H1 (cell line): ENCODE data around the gene ZBTB1. TPM values are rescaled to one million over a fixed set of nuclear protein-coding genes. Genes with fewer than 3 reads are reported as not detected.

ENCODE experiments used
- BCL11A ChIP-seq, 2 experiments: IDR thresholded peaks; one replicate each; pipeline ENCODE4 v1.6.1; 2011; ENCODE audit warnings: low read depth in 2 of 2, low read length in 2 of 2, mild to moderate bottlenecking in 2 of 2
- CHD1 ChIP-seq: IDR thresholded peaks from 2 replicates; pipeline ENCODE4 v1.6.1; 2012; ENCODE audit warnings: low read depth, low read length, improper control_type of control experiment
- GABPA ChIP-seq: IDR thresholded peaks from 2 replicates; pipeline ENCODE4 v1.6.1; 2011; ENCODE audit warnings: mild to moderate bottlenecking, low read length, moderate library complexity, borderline replicate concordance; ENCODE audit not compliant: insufficient read depth
- RAD21 ChIP-seq, 2 experiments: IDR thresholded peaks in 1 of 2; conservative IDR thresholded peaks in 1 of 2; 2 replicates each; pipeline ENCODE4 v1.6.1; 2011; ENCODE audit warnings: low read depth in 2 of 2, low read length in 2 of 2, improper control_type of control experiment in 1 of 2, inconsistent platforms in 1 of 2, mild to moderate bottlenecking in 1 of 2, moderate library complexity in 1 of 2
- polyA plus RNA-seq, 7 experiments: library from polyadenylated mRNA; depleted of rRNA in 3 of 7; stranded (reverse) in 5 of 7; unstranded in 2 of 7; fragments of >200 nt in 5 of 7; fragments of 200-250 nt in 2 of 7; gene quantifications; 1 replicate in 5 of 7; 2 replicates in 1 of 7; 4 replicates in 1 of 7; pipeline versions ENCODE4 v1.2.1 to v1.2.3, GENCODE V29; 2011 to 2013; ENCODE audit warnings: missing spikeins in 2 of 7, mixed read lengths in 2 of 7
- total RNA-seq: library from RNA; stranded (reverse); fragmentation: NEBNext Ultra II Directional; extraction: Animal tissue kit (Norgen Biotek cat#: 25700); gene quantifications from 2 replicates; pipeline ENCODE4 v1.2.1, GENCODE V29; 2021

The ZBTB1 gene
- total and polyA plus RNA-seq, 2 of the 8 experiments (the other 6 are each of a cell fraction or from before 2014, with no cell fraction given): 13.6 to 27.5 TPM

DNA sequence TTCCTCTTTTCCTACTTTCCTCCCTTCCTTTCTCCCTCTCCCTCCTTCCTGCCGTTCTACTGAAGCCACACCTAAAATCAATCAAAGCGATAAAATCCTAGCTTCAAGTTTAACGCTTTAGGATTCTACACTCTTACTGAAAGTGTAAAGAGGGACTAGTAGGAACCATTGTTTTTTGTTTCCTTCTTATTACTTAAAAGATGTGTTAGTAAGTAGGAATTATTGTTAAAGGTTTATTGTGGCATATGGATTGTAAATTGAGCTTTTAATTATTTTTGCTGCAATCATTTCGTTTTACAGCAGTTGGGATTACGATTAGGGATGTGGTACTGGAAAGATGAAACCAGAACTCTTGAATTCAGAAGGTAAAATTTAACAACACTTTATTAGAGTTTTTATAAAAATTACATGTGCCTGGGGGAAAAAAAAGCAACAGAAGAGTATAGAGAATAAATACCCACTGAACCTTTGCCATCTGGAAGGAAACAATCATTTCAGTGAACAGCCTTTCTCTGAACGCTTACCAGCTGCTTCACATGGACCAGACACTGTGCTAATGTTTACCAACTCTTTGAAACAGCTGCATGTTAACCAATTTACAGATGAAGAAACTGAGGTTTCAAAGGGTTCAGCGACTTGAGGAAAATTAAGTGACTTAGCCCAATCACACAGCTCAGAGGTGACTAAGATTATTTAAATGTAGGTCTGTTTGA, 46.2 kb downstream of the ZBTB1 start (continued):
- TF ChIP-seq GABPA: no peak
- no peak for TF ChIP-seq RAD21 (IDR thresholded peaks at IDR 0.05 in 1 of 2, conservative IDR thresholded peaks at IDR 0.05 in 1 of 2; ENCODE audit: low read depth in 2 of 2, low read length in 2 of 2)
- TF ChIP-seq BCL11A (IDR thresholded peaks at IDR 0.05; ENCODE audit: low read depth in 2 of 2, low read length in 2 of 2): no peak
- TF ChIP-seq CHD1: no peak
